ENCODE measurements around the gene KRTAP10-10.

GRCh38 chr21:44653123-44653522 is 16.0 kb downstream of the KRTAP10-10 start:
- no peak for TF ChIP-seq CTCF (IDR thresholded peaks at IDR 0.05; ENCODE audit: insufficient read depth, low read length)
- no peak for TF ChIP-seq REST (IDR thresholded peaks at IDR 0.05; ENCODE audit: insufficient replicate concordance, low read depth)
- TF ChIP-seq GABPA (IDR thresholded peaks at IDR 0.05; ENCODE audit: low read depth), result no peak
- no peak for TF ChIP-seq POLR2AphosphoS5 (IDR thresholded peaks at IDR 0.05; ENCODE audit: low read depth)
- no peak for TF ChIP-seq SPI1 (IDR thresholded peaks at IDR 0.05; ENCODE audit: borderline replicate concordance, low read depth)
